NCI-H460 (cell line): ENCODE data around the gene MEF2B. TPM values are rescaled to one million over a fixed set of nuclear protein-coding genes. Genes with fewer than 3 reads are reported as not detected.
"Not testable (repeated sequence)": the region's sequence is repeated elsewhere in the genome, so short reads cannot be mapped to it uniquely, and the experiment has no call there.

Experiments
- DNase-seq: peaks from one replicate; pipeline ENCODE4 v3.0.0-alpha.2; 2016; ENCODE audit warnings: low read depth; ENCODE audit errors: extremely low read depth
- total RNA-seq: library from RNA; depleted of rRNA; stranded (reverse); fragments of >200 nt; shearing (Covaris generic); gene quantifications from 2 replicates; pipeline ENCODE4 v1.2.3, GENCODE V29; 2014

The MEF2B gene
- total RNA-seq, 1 experiment from 2014 or later: 0.59 TPM

- no peak for DNase-seq
Measured at GRCh38 chr19:19201697-19202630, 31.9 kb upstream of the MEF2B start.

- DNase-seq: no peak
Measured at GRCh38 chr19:19193926-19194325, 23.9 kb upstream of the MEF2B start.

- no peak for DNase-seq
Measured at GRCh38 chr19:19192910-19193423, 22.9 kb upstream of the MEF2B start.

GRCh38 chr19:19192078-19192882 lies 22.2 kb upstream of the MEF2B start, which contains the start of the genes BORCS8 and RFXANK:
TSS of gene BORCS8 (minus strand) at chr19:19192152. CDS start at chr19:19192117, 35 bp downstream.
TSS of gene RFXANK (plus strand) at chr19:19192258. CDS start at chr19:19193947, 1,689 bp downstream.
- DNase-seq: peak; percentile 97

GRCh38 chr19:19191768-19192077 lies 21.7 kb upstream of the MEF2B start:
- no peak for DNase-seq

- no peak for DNase-seq
Measured at GRCh38 chr19:19186742-19187141, 16.7 kb upstream of the MEF2B start.

- DNase-seq: peak; percentile 40
Measured at GRCh38 chr19:19185853-19186740, 16.0 kb upstream of the MEF2B start.

- DNase-seq: no peak
Measured at GRCh38 chr19:19181488-19181998, 11.5 kb upstream of the MEF2B start.

- DNase-seq: no peak
Measured at GRCh38 chr19:19179548-19180441, 9.7 kb upstream of the MEF2B start.

GRCh38 chr19:19176950-19177349 lies 6.9 kb upstream of the MEF2B start:
- DNase-seq: no peak

GRCh38 chr19:19173243-19173642 lies 3.2 kb upstream of the MEF2B start:
- not testable (repeated sequence) for DNase-seq

- peak; percentile 27 for DNase-seq
Measured at GRCh38 chr19:19171821-19172532, 1.9 kb upstream of the MEF2B start.

GRCh38 chr19:19170873-19171672 lies 1.0 kb upstream of the MEF2B start:
- no peak for DNase-seq

- no peak for DNase-seq
Measured at GRCh38 chr19:19169236-19170052, 619 bp downstream of the MEF2B start.

GRCh38 chr19:19167612-19168011 lies 2.5 kb downstream of the MEF2B start:
- no peak for DNase-seq

GRCh38 chr19:19165396-19165795 lies 4.7 kb downstream of the MEF2B start:
- no peak for DNase-seq

- no peak for DNase-seq
Measured at GRCh38 chr19:19162495-19162894, 7.6 kb downstream of the MEF2B start.
